Thyroid gland (tissue), 4 donors: ENCODE results near the gene RELCH. TPM values are rescaled to one million over a fixed set of nuclear protein-coding genes. Genes with fewer than 3 reads are reported as not detected.

Experiments
- DNase-seq, 2 donors: peaks; one replicate each; pipeline ENCODE4 v3.0.0-alpha.2; 2019
- H3K27ac ChIP-seq, 3 donors: fragments of 200-600 bp; sonication (generic); 1 replicate in 2 of 3; 2 replicates in 1 of 3; pipeline ENCODE4 v1.5.1; 2016 to 2019; ENCODE audit warnings: mild to moderate bottlenecking in 1 of 3, moderate library complexity in 1 of 3
- H3K27me3 ChIP-seq: fragments of 200-600 bp; sonication (generic); one replicate; pipeline ENCODE4 v1.5.1; 2019
- H3K36me3 ChIP-seq, 2 donors: fragments of 200-600 bp; sonication (generic); one replicate each; pipeline ENCODE4 v1.5.1; 2016 to 2019
- H3K4me1 ChIP-seq, 2 donors: fragments of 200-600 bp; sonication (generic); one replicate each; pipeline ENCODE4 v1.5.1; 2017 to 2019
- H3K4me3 ChIP-seq, 3 donors: fragments of 200-600 bp; sonication (generic); replicated peaks in 1 of 3; 1 replicate in 2 of 3; 2 replicates in 1 of 3; pipeline ENCODE4 v1.5.1; 2016; ENCODE audit warnings: mild to moderate bottlenecking in 1 of 3
- H3K9me3 ChIP-seq: fragments of 200-600 bp; sonication (generic); one replicate; pipeline ENCODE4 v1.5.1; 2017
- POLR2A ChIP-seq, 2 donors: fragments of 450-650 bp; IDR thresholded peaks; one replicate each; pipeline ENCODE4 v1.6.1; 2017; ENCODE audit warnings: antibody characterized with exemption in 2 of 2, mild to moderate bottlenecking in 2 of 2, moderate library complexity in 1 of 2
- WGBS, 2 donors: methylation state at CpG; one replicate each; pipeline ENCODE4 v1.1.5; 2017; 5-methylcytosine and 5-hydroxymethylcytosine counted together
- intact Hi-C: fragments of 100-400 bp; cut with DNase I; formaldehyde crosslinking; loops from one replicate; pipeline ENCODE4 v1.15.1; 2023
- total RNA-seq, 4 donors: library from RNA; depleted of rRNA; stranded (reverse); fragments of >200 nt; gene quantifications; one replicate each; pipeline ENCODE4 v1.2.3, GENCODE V29; 2016
- TF ChIP-seq, protein P1 (sequence below), 6 experiments: fragments of 200-600 bp in 3 of 6; fragments of 450-650 bp in 3 of 6; sonication (generic) in 3 of 6; IDR thresholded peaks; one replicate each; pipeline ENCODE4 v1.5.1; 2016 to 2019; ENCODE audit warnings: antibody characterized with exemption in 6 of 6, mild to moderate bottlenecking in 2 of 6, inconsistent platforms in 1 of 6, moderate library complexity in 1 of 6

The RELCH gene
- total RNA-seq, 4 donors from 2014 or later = 48.2 to 101 (median 56.9) TPM

DNA sequence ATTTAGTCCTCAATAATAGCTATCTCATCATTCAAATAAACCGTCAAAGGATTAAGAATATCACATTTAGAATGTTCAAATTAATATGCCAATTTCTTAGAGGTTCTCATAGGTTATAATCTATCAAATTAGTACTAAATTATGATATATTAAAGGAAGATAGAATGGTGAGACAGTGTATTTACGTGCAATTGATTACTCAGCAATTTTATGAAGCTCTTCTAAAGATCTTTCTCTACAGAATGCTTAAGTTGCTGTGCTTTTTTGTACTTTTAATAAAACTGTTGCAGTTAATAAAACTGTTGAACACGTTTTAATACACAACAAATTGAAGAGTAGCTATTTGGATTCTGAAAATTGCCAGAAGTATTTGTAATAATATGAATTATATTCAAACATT, 39.0 kb downstream of the RELCH start:
- H3K36me3 ChIP-seq = peaks cover 0 to 29% of the 10 kb centered on the region in 2 donors
- no peak for DNase-seq
- no peak overlapping the region for H3K27ac ChIP-seq
- H3K27me3 ChIP-seq = no peaks in the 10 kb centered on the region
- intact Hi-C loops = no loop called here
- TF ChIP-seq, protein P1, sequence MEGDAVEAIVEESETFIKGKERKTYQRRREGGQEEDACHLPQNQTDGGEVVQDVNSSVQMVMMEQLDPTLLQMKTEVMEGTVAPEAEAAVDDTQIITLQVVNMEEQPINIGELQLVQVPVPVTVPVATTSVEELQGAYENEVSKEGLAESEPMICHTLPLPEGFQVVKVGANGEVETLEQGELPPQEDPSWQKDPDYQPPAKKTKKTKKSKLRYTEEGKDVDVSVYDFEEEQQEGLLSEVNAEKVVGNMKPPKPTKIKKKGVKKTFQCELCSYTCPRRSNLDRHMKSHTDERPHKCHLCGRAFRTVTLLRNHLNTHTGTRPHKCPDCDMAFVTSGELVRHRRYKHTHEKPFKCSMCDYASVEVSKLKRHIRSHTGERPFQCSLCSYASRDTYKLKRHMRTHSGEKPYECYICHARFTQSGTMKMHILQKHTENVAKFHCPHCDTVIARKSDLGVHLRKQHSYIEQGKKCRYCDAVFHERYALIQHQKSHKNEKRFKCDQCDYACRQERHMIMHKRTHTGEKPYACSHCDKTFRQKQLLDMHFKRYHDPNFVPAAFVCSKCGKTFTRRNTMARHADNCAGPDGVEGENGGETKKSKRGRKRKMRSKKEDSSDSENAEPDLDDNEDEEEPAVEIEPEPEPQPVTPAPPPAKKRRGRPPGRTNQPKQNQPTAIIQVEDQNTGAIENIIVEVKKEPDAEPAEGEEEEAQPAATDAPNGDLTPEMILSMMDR (IDR thresholded peaks at IDR 0.05) = no peak
- no peak for TF ChIP-seq POLR2A (IDR thresholded peaks at IDR 0.05)
- H3K4me1 ChIP-seq = no peaks in the 10 kb centered on the region
- WGBS, 2 donors = 96 to 98% methylated on average over 3 of the region's 3 CpGs
- no peaks in the 10 kb centered on the region for H3K9me3 ChIP-seq
- H3K4me3 ChIP-seq = no peak overlapping the region

DNA sequence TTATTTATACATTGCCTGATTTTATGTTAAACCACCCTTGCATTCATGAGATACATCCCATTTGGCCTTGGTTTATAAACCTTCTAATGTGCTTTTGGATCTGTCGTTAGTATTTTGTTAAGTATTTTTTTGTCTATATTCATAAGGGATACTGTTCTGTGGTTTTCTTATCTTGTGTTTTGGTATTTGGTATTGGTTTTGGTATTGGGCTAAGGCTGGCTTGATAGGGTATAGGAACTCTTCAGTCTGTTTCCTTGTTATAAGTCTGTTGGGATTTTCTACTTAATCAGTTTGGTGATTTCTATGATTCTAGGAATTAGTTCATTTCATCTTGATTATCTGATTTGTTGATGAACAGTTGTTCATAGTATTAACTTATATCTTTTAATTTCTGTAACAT, 49.2 kb downstream of the RELCH start:
- no peaks in the 10 kb centered on the region for H3K4me1 ChIP-seq
- H3K27me3 ChIP-seq = no peaks in the 10 kb centered on the region
- H3K27ac ChIP-seq = no peak overlapping the region
- no peaks in the 10 kb centered on the region for H3K9me3 ChIP-seq
- intact Hi-C loops = no loop called here
- TF ChIP-seq, protein P1 (IDR thresholded peaks at IDR 0.05) = no peak
- TF ChIP-seq POLR2A (IDR thresholded peaks at IDR 0.05) = no peak
- 95% methylated on average over 1 of the region's 1 CpG for WGBS, 2 donors
- H3K4me3 ChIP-seq = no peak overlapping the region
- no peak for DNase-seq
- peaks cover 0 to 3% of the 10 kb centered on the region in 2 donors for H3K36me3 ChIP-seq

DNA sequence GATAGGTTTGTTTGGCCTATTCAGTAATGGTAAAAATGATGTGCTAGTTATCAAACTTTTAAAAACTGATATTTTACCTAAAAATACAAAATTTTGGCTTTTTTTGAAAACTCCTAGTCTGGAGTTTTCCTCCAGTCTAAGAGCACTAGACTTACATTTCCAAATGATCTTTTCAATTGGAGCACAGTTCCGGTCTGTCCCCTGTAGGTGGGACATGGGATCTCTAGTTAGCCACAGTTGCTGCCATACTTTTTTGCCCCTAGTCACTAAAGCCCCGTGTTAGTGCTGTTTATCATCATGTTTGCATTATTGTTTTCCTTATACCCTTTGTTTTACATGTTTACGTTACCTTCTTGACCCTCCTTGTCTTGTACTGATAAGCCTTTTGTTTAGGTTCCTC, 52.4 kb downstream of the RELCH start:
- WGBS, 2 donors = 91 to 95% methylated on average over 3 of the region's 3 CpGs
- no peaks in the 10 kb centered on the region for H3K4me1 ChIP-seq
- TF ChIP-seq, protein P1 (IDR thresholded peaks at IDR 0.05) = no peak
- TF ChIP-seq POLR2A (IDR thresholded peaks at IDR 0.05) = no peak

DNA sequence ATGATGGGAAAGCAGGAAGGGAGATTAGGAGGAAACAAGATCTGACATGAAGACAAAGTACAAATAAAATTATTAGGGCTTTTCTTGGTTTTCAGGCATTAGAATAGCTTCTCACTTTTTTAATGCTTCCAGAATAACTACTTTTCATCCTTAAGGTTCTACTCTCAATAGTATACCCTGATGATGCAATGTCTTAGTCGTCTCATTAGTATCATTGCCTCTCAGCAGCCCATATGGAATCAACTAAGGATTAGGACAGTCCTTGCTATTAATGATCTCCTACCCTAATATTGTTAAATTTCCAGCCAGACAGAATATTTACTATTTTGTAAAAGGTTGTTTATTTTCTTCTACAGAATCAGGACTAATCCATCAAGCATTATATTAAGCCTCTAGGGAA, 55.9 kb downstream of the RELCH start:
- 90 to 94% methylated on average over 1 of the region's 1 CpG for WGBS, 2 donors
- no peak for DNase-seq
- Histone ChIP-seq H3K9me3 (no peaks in the 10 kb centered on the region), H3K27me3 (no peaks in the 10 kb centered on the region), H3K27ac (no peak overlapping the region), H3K4me1 (no peaks in the 10 kb centered on the region), H3K4me3 (no peak overlapping the region), H3K36me3 (peaks cover 0 to 10% of the 10 kb centered on the region in 2 donors)
- TF ChIP-seq POLR2A (IDR thresholded peaks at IDR 0.05) = no peak
- TF ChIP-seq, protein P1 (IDR thresholded peaks at IDR 0.05) = no peak
- intact Hi-C loops = no loop called here

More for the DNA sequence above, 52.4 kb downstream of the RELCH start:
- Histone ChIP-seq H3K36me3 (no peaks in the 10 kb centered on the region), H3K9me3 (no peaks in the 10 kb centered on the region), H3K27ac (no peak overlapping the region), H3K27me3 (no peaks in the 10 kb centered on the region), H3K4me3 (no peak overlapping the region)
- intact Hi-C loops = no loop called here
- DNase-seq = no peak

DNA sequence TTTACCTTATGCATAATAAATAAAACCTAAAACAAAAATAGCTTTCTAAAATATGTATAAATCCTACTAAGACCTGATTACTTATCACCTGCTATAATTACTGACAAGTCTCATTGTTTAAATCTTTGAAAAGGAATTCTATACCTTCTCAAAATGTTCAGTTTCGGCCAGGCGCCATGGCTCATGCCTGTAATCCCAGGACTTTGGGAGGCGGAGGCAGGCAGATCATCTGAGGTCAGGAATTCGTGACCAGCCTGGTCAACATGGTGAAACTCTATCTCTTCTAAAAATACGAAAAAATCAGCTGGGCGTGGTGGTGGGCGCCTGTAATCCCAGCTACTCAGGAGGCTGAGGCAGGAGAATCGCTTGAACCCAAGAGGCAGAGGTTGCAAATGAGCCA, 58.1 kb downstream of the RELCH start:
- 95 to 96% methylated on average over 8 of the region's 8 CpGs for WGBS, 2 donors
- intact Hi-C loops = no loop called here

More for the DNA sequence above, 58.1 kb downstream of the RELCH start:
- no peak overlapping the region for H3K27ac ChIP-seq
- H3K27me3 ChIP-seq = no peaks in the 10 kb centered on the region
- H3K4me3 ChIP-seq = no peak overlapping the region
- H3K4me1 ChIP-seq = no peaks in the 10 kb centered on the region
- TF ChIP-seq, protein P1 (IDR thresholded peaks at IDR 0.05) = no peak
- TF ChIP-seq POLR2A (IDR thresholded peaks at IDR 0.05) = no peak
- no peak for DNase-seq
- H3K9me3 ChIP-seq = no peaks in the 10 kb centered on the region
- H3K36me3 ChIP-seq = peaks cover 0 to 10% of the 10 kb centered on the region in 2 donors
